ENCODE results near the gene VAV2.

Gene VAV2

GRCh38 chr9:133986061-133986460 lies 6.1 kb downstream of the VAV2 start:
- ATAC-seq = no peak
- TF ChIP-seq BACH2 (CRISPR knock-in tag; IDR thresholded peaks at IDR 0.05; ENCODE audit: borderline replicate concordance) = no peak
- TF ChIP-seq ZNF8 (CRISPR knock-in tag; IDR thresholded peaks at IDR 0.05) = no peak
- TF ChIP-seq ZNF70 (CRISPR knock-in tag; IDR thresholded peaks at IDR 0.05) = no peak
- no peak for TF ChIP-seq SNAI2 (CRISPR knock-in tag; IDR thresholded peaks at IDR 0.05)
- TF ChIP-seq ZFP30 (CRISPR knock-in tag; IDR thresholded peaks at IDR 0.05) = no peak

- TF ChIP-seq SNAI2 (CRISPR knock-in tag; IDR thresholded peaks at IDR 0.05) (no peak), ZC3H10 (CRISPR knock-in tag; IDR thresholded peaks at IDR 0.05) (no peak)
- no peak for ATAC-seq
These were observed 9.0 kb downstream of the VAV2 start for GRCh38 chr9:133982971-133983720.

GRCh38 chr9:133981958-133982681 lies 10.0 kb downstream of the VAV2 start:
- TF ChIP-seq ZNF8 (CRISPR knock-in tag; IDR thresholded peaks at IDR 0.05) (no peak), PPARA (CRISPR knock-in tag; IDR thresholded peaks at IDR 0.05; ENCODE audit: borderline replicate concordance) (no peak), ARNTL (CRISPR knock-in tag; IDR thresholded peaks at IDR 0.05; ENCODE audit: borderline replicate concordance, low read depth) (no peak)
- no peak for ATAC-seq

- TF ChIP-seq ZFP3 (CRISPR knock-in tag; IDR thresholded peaks at IDR 0.05) (no peak), RARB (CRISPR knock-in tag; IDR thresholded peaks at IDR 0.05) (no peak), ZNF8 (CRISPR knock-in tag; IDR thresholded peaks at IDR 0.05) (no peak), GLIS3 (CRISPR knock-in tag; IDR thresholded peaks at IDR 0.05) (no peak), CSRNP3 (CRISPR knock-in tag; IDR thresholded peaks at IDR 0.05) (no peak), ESRRG (CRISPR knock-in tag; IDR thresholded peaks at IDR 0.05) (no peak), PATZ1 (CRISPR knock-in tag; IDR thresholded peaks at IDR 0.05; ENCODE audit: borderline replicate concordance) (no peak), PPARA (CRISPR knock-in tag; IDR thresholded peaks at IDR 0.05; ENCODE audit: borderline replicate concordance) (no peak), OSR1 (CRISPR knock-in tag; IDR thresholded peaks at IDR 0.05) (no peak), TSHZ2 (CRISPR knock-in tag; IDR thresholded peaks at IDR 0.05) (no peak), CREB5 (CRISPR knock-in tag; IDR thresholded peaks at IDR 0.05; ENCODE audit: low read depth) (no peak), ZC3H10 (CRISPR knock-in tag; IDR thresholded peaks at IDR 0.05) (no peak), ISL1 (CRISPR knock-in tag; IDR thresholded peaks at IDR 0.05) (no peak), ZNF70 (CRISPR knock-in tag; IDR thresholded peaks at IDR 0.05) (no peak), ZFP30 (CRISPR knock-in tag; IDR thresholded peaks at IDR 0.05) (no peak), SNAI2 (CRISPR knock-in tag; IDR thresholded peaks at IDR 0.05) (no peak), BACH2 (CRISPR knock-in tag; IDR thresholded peaks at IDR 0.05; ENCODE audit: borderline replicate concordance) (no peak), ARNTL (CRISPR knock-in tag; IDR thresholded peaks at IDR 0.05; ENCODE audit: borderline replicate concordance, low read depth) (no peak), ZNF565 (CRISPR knock-in tag; conservative IDR thresholded peaks at IDR 0.05; ENCODE audit: low read depth) (no peak)
- ATAC-seq = no peak
These were observed 10.6 kb downstream of the VAV2 start for GRCh38 chr9:133981589-133981957.
